ENCODE measurements around the gene C21orf91.

C21orf91 gene

DNA sequence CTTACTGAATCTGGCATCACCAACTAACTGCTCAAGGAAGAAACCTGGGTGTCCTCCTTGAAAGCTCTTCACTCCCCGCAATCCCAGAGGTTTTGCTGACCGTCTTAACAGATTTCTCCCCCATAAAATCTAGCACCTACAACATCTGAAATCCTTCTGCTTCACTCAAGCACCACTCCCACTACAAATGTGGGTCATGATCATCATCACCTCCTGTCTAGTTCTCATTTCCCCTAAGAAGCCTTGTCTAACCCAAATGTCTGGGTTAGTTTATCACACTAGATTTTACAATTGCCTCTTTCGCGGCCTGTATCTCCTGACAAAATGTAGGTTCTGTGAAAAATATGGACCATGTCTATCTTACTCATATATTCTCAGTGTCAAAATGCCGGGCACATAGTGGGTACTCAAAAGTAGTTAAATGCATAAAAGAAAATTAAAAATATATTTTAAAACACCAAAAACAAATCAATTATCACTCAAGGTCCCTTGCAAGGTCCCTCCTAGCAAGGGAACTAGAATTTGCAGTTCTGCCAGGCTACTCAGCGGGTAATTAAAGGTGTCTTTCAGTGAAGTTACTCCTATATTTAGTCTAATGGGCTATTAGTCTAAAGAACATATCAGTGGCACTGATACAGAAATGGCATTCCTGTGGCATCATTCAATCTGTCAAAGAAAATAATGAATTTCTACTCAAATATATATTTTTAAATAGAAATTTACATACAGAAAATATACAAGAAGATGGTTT lies 19.6 kb downstream of the C21orf91 start:
- H3K4me3 ChIP-seq (ENCODE audit: low read depth, low read length), result no peak overlapping the region
- no peak for DNase-seq (ENCODE audit: low read depth)
- no peak for TF ChIP-seq CTCF (IDR thresholded peaks at IDR 0.05; ENCODE audit: insufficient read depth, low read depth, low read length, missing control alignments)

DNA sequence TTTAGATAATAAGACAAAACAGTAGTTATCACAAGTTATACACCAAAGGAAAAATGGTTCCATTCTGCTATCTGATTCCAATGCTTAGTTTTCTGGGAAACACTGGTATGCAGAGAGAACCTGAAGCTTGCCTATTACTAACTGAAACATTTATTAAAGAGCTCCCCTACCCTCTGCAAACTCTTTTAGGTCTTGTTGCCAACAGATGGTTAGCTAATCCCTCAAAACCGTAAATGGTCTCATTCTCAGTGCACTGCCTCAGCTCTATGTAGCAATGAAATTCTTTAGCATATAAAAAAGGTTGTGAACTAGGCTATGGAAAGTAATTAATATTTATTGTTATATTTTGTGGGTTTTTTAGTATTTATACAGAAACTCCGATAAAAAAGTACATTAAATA lies 20.4 kb downstream of the C21orf91 start:
- DNase-seq (ENCODE audit: low read depth), result no peak
- no peak overlapping the region for H3K4me3 ChIP-seq (ENCODE audit: low read depth, low read length)
- no peak for TF ChIP-seq CTCF (IDR thresholded peaks at IDR 0.05; ENCODE audit: insufficient read depth, low read depth, low read length, missing control alignments)

DNA sequence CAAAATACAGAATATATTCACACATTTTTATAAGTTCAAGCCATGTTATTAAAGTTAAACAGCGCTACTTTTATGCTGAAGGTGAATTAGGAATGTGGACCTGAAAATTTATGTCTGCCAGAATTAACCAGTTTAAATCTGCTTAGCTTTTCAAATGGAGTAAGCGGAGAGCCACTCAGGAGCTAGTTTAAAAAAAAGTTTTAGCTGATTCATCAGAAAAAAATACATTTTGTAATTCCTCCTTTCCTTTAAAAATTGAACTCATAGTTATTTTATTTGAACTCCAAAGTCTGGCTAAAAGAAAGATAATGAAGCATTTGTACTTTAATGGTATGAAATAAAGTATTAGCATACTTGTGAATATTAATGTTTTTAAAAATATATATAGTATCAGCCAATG lies 21.2 kb downstream of the C21orf91 start:
- no peak for TF ChIP-seq CTCF (IDR thresholded peaks at IDR 0.05; ENCODE audit: insufficient read depth, low read depth, low read length, missing control alignments)
- H3K4me3 ChIP-seq (ENCODE audit: low read depth, low read length), result no peak overlapping the region
- DNase-seq (ENCODE audit: low read depth), result no peak

GRCh38 chr21:17796503-17796902 lies 22.7 kb downstream of the C21orf91 start:
- TF ChIP-seq CTCF (IDR thresholded peaks at IDR 0.05; ENCODE audit: insufficient read depth, low read depth, low read length, missing control alignments), result no peak
- H3K4me3 ChIP-seq (ENCODE audit: low read depth, low read length), result no peak overlapping the region
- DNase-seq (ENCODE audit: low read depth), result no peak

GRCh38 chr21:17796037-17796403 lies 23.1 kb downstream of the C21orf91 start:
- TF ChIP-seq CTCF (IDR thresholded peaks at IDR 0.05; ENCODE audit: insufficient read depth, low read depth, low read length, missing control alignments), result no peak
- DNase-seq (ENCODE audit: low read depth), result no peak
- no peak overlapping the region for H3K4me3 ChIP-seq (ENCODE audit: low read depth, low read length)

DNA sequence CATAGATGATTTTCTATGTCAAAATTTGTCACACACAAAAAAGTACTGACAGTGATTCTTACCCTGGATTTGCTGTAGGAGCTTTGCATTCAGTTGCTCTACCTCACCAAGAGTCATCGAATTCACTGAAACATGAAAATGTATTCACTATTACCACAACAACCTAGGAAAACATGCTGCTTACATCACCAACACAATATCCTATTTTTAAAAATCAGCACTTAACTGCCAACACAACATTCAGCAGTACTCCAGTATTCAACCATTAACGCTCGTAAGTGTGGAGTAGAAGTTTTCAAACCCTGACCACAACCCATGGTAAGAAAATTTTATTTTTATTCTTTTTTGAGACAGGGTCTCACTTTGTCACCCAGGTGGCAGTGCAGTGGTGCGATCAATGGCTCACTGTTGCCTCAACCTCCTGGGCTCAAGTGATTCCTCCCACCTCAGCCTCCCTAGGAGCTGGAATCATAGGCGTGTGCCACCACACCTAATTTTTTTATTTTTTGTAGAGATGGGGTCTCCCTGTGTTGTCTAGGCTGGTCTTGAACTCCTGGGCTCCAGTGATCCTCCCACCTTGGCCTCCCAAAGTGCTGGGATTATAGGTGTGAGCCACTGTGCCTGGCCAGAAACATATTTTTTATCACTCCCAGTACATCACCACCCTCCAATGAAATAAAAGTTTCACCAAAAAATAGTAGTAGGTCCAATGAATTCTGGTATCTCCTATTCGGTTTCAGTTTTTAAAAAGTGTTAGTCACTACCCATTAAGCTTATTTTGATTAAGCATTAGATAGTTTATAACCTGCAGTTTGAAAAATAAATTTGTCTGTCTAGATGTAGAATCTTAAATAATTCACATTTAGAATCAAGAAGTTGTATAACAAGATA lies 23.8 kb downstream of the C21orf91 start:
- no peak overlapping the region for H3K4me3 ChIP-seq (ENCODE audit: low read depth, low read length)
- DNase-seq (ENCODE audit: low read depth), result no peak
- no peak for TF ChIP-seq CTCF (IDR thresholded peaks at IDR 0.05; ENCODE audit: insufficient read depth, low read depth, low read length, missing control alignments)
